BJ (cell line): ENCODE results near the gene CCDC148. TPM values are rescaled to one million over a fixed set of nuclear protein-coding genes. Genes with fewer than 3 reads are reported as not detected.

Experiments
- CTCF ChIA-PET: fragments of 350-600 bp; formaldehyde crosslinking; extraction: SDS; loops from one replicate; lab custom pipeline; 2021; ENCODE audit warnings: antibody characterized with exemption, inconsistent platforms; lab: Yijun Ruan, JAX
- POLR2A ChIA-PET: fragments of 300-600 bp; sonication (Branson Sonifier 250); formaldehyde crosslinking; extraction: SDS; loops from one replicate; lab custom pipeline; 2021; ENCODE audit warnings: antibody characterized with exemption; lab: Charles Lee
- DNase-seq: peaks from one replicate; pipeline ENCODE4 v3.0.0-alpha.2; 2011; ENCODE audit warnings: low read depth
- H3K27me3 ChIP-seq: 2 replicates; pipeline ENCODE4 v1.6.0; 2011; ENCODE audit warnings: low read length; ENCODE audit not compliant: control insufficient read depth, insufficient read depth
- H3K36me3 ChIP-seq: 2 replicates; pipeline ENCODE4 v1.5.1; 2011; ENCODE audit warnings: low read length; ENCODE audit not compliant: control insufficient read depth, insufficient read depth
- H3K4me3 ChIP-seq: 2 replicates; pipeline ENCODE4 v1.5.1; 2011; ENCODE audit warnings: low read depth, mild to moderate bottlenecking, control low read depth, low read length
- polyA plus RNA-seq: library from polyadenylated mRNA; depleted of rRNA; stranded (reverse); fragments of >200 nt; gene quantifications from 2 replicates; pipeline ENCODE4 v1.2.3, GENCODE V29; 2011
- TF ChIP-seq, protein P1 (sequence below): IDR thresholded peaks from 2 replicates; pipeline ENCODE4 v1.5.1; 2011; ENCODE audit warnings: low read depth, mild to moderate bottlenecking, control low read depth, inconsistent platforms, low read length, moderate library complexity; ENCODE audit not compliant: insufficient read depth

CCDC148 gene
- polyA plus RNA-seq, 1 experiment: 0.75 TPM

DNA sequence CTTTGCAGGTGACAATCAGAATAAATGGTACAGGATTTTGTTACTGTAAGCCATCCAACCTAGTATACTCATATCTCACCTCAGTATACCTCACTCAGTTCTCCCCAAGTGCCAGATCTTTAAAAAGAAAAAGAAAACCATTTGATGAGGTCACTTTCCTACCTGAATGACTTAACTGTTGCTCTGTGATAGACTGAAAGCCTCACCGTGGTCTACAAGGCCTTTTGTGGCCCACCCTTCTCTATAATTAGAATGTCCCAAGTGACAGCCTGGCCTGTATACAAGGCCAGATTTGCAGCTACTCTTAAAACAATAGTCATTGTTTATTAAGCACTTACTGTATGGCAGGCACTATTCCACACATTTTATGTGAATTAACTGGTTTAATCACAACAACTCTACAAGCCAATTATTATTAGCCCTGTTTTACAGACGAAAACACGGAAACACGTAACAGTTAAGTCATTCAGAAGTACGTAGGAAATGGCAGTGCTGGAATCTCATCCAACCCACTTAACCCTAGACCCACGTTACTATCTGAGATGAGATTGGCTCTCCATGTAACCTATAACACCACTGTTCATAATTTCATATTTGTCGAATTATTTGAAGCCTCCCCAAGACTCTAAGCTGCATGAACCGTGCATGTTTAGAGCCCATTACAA is 28.5 kb upstream of the CCDC148 start:
- DNase-seq: no peak
- no peak overlapping the region for H3K4me3 ChIP-seq
- POLR2A ChIA-PET: no interaction called here
- TF ChIP-seq, protein P1, sequence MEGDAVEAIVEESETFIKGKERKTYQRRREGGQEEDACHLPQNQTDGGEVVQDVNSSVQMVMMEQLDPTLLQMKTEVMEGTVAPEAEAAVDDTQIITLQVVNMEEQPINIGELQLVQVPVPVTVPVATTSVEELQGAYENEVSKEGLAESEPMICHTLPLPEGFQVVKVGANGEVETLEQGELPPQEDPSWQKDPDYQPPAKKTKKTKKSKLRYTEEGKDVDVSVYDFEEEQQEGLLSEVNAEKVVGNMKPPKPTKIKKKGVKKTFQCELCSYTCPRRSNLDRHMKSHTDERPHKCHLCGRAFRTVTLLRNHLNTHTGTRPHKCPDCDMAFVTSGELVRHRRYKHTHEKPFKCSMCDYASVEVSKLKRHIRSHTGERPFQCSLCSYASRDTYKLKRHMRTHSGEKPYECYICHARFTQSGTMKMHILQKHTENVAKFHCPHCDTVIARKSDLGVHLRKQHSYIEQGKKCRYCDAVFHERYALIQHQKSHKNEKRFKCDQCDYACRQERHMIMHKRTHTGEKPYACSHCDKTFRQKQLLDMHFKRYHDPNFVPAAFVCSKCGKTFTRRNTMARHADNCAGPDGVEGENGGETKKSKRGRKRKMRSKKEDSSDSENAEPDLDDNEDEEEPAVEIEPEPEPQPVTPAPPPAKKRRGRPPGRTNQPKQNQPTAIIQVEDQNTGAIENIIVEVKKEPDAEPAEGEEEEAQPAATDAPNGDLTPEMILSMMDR: no peak
- CTCF ChIA-PET: no interaction called here
- H3K36me3 ChIP-seq: no peaks in the 10 kb centered on the region
- H3K27me3 ChIP-seq: no peaks in the 10 kb centered on the region

DNA sequence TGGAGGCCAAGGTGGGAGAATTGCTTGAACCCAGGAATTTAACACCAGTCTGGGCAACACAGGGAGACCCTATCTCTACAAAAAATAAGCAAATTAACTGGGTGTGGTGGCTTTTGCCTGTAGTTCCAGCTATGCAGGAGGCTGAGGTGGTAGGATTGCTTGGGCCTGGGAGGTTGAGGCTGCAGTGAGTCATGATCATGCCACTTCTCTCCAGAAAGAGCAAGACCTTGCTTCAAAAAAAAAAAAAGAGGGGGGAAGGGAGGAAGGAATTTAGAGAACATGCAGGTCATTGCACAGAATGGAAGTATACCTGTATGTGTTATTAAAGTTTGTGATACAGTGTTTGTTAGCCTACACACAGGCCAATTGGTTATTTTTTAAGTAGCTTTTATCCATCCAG is 26.0 kb upstream of the CCDC148 start:
- DNase-seq: no peak
- no peak overlapping the region for H3K4me3 ChIP-seq
- TF ChIP-seq, protein P1: no peak
- CTCF ChIA-PET: interaction anchor here (0.6 to 1.0 kb wide), 2 partner anchors 10 to 26 kb away, joined by 4 read pairs; partner anchors contain the start of genes CCDC148 and PKP4
- H3K36me3 ChIP-seq: no peaks in the 10 kb centered on the region
- H3K27me3 ChIP-seq: no peaks in the 10 kb centered on the region
- POLR2A ChIA-PET: no interaction called here

DNA sequence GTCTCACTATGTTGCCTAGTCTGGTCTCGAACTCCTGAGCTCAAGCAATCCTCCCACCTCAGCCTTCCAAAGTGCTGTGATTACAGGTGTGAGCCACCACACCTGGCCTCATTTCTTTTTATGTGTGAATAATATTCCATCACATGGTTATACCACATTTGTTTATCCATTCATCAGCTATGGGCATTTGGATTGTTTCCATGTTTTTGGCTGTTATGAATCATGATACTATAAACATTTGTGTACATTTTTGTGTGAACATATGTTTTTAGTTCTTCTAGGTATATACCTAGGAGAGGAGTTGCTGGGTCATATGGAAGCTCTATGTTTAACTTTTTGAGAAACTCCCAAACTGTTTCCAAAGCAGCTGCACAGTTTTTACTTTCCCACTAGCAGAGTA is 24.6 kb upstream of the CCDC148 start:
- POLR2A ChIA-PET: interaction anchor here (0.6 kb wide), 1 partner anchor 9 kb away, joined by 3 read pairs; no protein-coding TSS in a partner anchor
- no peak overlapping the region for H3K4me3 ChIP-seq
- DNase-seq: no peak
- TF ChIP-seq, protein P1: no peak
- H3K27me3 ChIP-seq: no peaks in the 10 kb centered on the region
- no peaks in the 10 kb centered on the region for H3K36me3 ChIP-seq
- CTCF ChIA-PET: no interaction called here

DNA sequence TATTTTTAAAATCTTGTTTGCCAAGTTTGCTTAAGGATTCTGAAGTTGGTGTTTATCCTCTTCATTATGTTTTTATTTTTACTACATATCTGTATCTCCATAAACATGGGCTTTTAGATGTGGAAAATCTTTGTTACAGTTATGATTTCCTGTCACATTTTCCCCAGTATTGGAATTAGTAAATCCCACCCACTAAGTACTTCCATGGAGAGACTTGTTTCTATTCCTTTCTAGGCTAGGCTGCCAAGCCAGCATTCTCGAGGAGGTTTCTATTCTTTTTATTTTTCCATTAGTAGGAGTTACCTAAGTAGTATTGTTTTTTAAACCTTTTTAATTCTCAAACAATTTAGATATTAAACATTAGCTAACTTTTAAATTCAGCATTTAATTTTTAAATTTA is 22.3 kb upstream of the CCDC148 start:
- Histone ChIP-seq H3K4me3 (no peak overlapping the region), H3K27me3 (no peaks in the 10 kb centered on the region), H3K36me3 (no peaks in the 10 kb centered on the region)
- TF ChIP-seq, protein P1: no peak
- ChIA-PET POLR2A (interaction anchor here (0.5 kb wide), 1 partner anchor 23 kb away, joined by 4 read pairs; no protein-coding TSS in a partner anchor), CTCF (no interaction called here)
- no peak for DNase-seq

DNA sequence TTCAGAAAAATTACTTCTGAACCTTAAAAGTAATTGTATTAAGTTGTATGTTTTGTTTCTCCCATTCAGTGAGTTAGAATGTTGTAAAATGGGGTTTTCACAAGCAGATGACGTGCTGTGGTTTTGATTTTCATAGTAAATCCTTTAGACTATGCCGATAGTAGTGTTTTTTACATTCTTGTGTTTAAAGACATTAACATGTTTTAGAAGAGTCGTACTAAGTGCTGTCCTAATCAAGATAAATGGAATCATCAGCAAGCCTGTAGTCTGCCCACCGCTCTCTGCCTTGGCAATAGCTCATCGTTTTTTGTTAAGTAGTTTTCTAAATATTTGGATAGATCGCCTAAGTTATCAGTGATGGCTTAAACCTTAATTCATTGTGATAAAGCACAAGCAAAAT is 21.7 kb upstream of the CCDC148 start:
- TF ChIP-seq, protein P1: no peak
- ChIA-PET POLR2A (interaction anchor here (0.5 to 0.6 kb wide), 2 partner anchors 24 to 109 kb away, joined by 4 read pairs; no protein-coding TSS in a partner anchor), CTCF (interaction anchor here (0.6 to 0.9 kb wide), 2 partner anchors 10 to 287 kb away, joined by 3 to 4 read pairs; no protein-coding TSS in a partner anchor)
- Histone ChIP-seq H3K36me3 (no peaks in the 10 kb centered on the region), H3K4me3 (no peak overlapping the region), H3K27me3 (no peaks in the 10 kb centered on the region)
- no peak for DNase-seq
